GM23338 (cell line): ENCODE results near the gene DNAJC13. TPM values are rescaled to one million over a fixed set of nuclear protein-coding genes. Genes with fewer than 3 reads are reported as not detected.

Source experiments
- ATAC-seq: fragments of 200-7000 bp; cut with Tn5 transposase; 3 replicates; pipeline ENCODE4 v1.9.1; 2020
- DNase-seq: peaks from one replicate; pipeline ENCODE4 v3.0.0-alpha.2; 2015; ENCODE audit warnings: low spot score
- H2AFZ ChIP-seq: fragments of 200-600 bp; sonication (generic); 2 replicates; pipeline ENCODE4 v1.8.0; 2016; ENCODE audit warnings: antibody characterized with exemption, mild to moderate bottlenecking, moderate library complexity
- H3F3A ChIP-seq: fragments of 200-600 bp; sonication (generic); replicated peaks from 2 replicates; pipeline ENCODE4 v1.8.0; 2017; ENCODE audit warnings: antibody characterized with exemption, mixed run types, low read depth
- H3K27ac ChIP-seq: fragments of 200-600 bp; sonication (generic); 2 replicates; pipeline ENCODE4 v1.6.1; 2016; ENCODE audit warnings: low read depth
- H3K27me3 ChIP-seq: fragments of 200-600 bp; sonication (generic); 2 replicates; pipeline ENCODE4 v1.8.0; 2016; ENCODE audit warnings: mild to moderate bottlenecking, mixed run types, moderate library complexity; ENCODE audit not compliant: insufficient read depth
- H3K36me3 ChIP-seq: fragments of 200-600 bp; sonication (generic); 2 replicates; pipeline ENCODE4 v1.8.0; 2016; ENCODE audit warnings: mild to moderate bottlenecking; ENCODE audit not compliant: insufficient read depth
- H3K4me1 ChIP-seq: fragments of 200-600 bp; sonication (generic); 2 replicates; pipeline ENCODE4 v1.8.0; 2016; ENCODE audit warnings: mild to moderate bottlenecking, moderate library complexity; ENCODE audit not compliant: insufficient read depth
- H3K4me2 ChIP-seq: fragments of 200-600 bp; sonication (generic); 2 replicates; pipeline ENCODE4 v1.7.1; 2017; ENCODE audit warnings: mixed run types
- H3K4me3 ChIP-seq: fragments of 200-600 bp; sonication (generic); 2 replicates; pipeline ENCODE4 v1.6.1; 2016; ENCODE audit warnings: mixed run types
- H3K79me2 ChIP-seq: fragments of 200-600 bp; sonication (generic); replicated peaks from 2 replicates; pipeline ENCODE4 v1.8.0; 2017; ENCODE audit warnings: mild to moderate bottlenecking; ENCODE audit not compliant: insufficient read depth
- H3K9me2 ChIP-seq: fragments of 200-600 bp; sonication (generic); 2 replicates; pipeline ENCODE4 v1.8.0; 2017; ENCODE audit not compliant: insufficient read depth
- H4K20me1 ChIP-seq: fragments of 200-600 bp; sonication (generic); replicated peaks from 2 replicates; pipeline ENCODE4 v1.8.0; 2017; ENCODE audit warnings: mild to moderate bottlenecking; ENCODE audit not compliant: insufficient read depth
- H3K27ac Mint-ChIP-seq: 2 replicates; pipeline ENCODE4 v1.8.0; 2020; ENCODE audit warnings: inconsistent platforms, mild to moderate bottlenecking, moderate library complexity, mixed read lengths
- H3K27me3 Mint-ChIP-seq: 3 replicates; pipeline ENCODE4 v1.8.0; 2022; ENCODE audit warnings: low read depth, mild to moderate bottlenecking, moderate library complexity, mixed read lengths, inconsistent platforms; ENCODE audit not compliant: insufficient read depth, poor library complexity
- H3K36me3 Mint-ChIP-seq: 3 replicates; pipeline ENCODE4 v1.8.0; 2021; ENCODE audit warnings: low read depth, mild to moderate bottlenecking, inconsistent platforms, moderate library complexity, mixed read lengths
- H3K4me1 Mint-ChIP-seq: 3 replicates; pipeline ENCODE4 v1.8.0; 2020; ENCODE audit warnings: mild to moderate bottlenecking, inconsistent platforms, mixed read lengths
- H3K4me3 Mint-ChIP-seq: 3 replicates; pipeline ENCODE4 v1.8.0; 2021; ENCODE audit warnings: moderate library complexity, mild to moderate bottlenecking, inconsistent platforms, mixed read lengths
- H3K9me3 Mint-ChIP-seq: 3 replicates; pipeline ENCODE4 v1.8.0; 2020; ENCODE audit warnings: moderate library complexity, mild to moderate bottlenecking, inconsistent platforms, mixed read lengths
- CREB1 ChIP-seq: fragments of 250-450 bp; sonication (Bioruptor Pico); IDR thresholded peaks from 2 replicates; pipeline ENCODE4 v1.5.0; 2020; ENCODE audit warnings: low read depth, mild to moderate bottlenecking, moderate library complexity
- EZH2 ChIP-seq: fragments of 200-600 bp; sonication (generic); IDR thresholded peaks from one replicate; pipeline ENCODE4 v1.8.0; 2017; ENCODE audit warnings: antibody characterized with exemption, mild to moderate bottlenecking, low read depth; ENCODE audit not compliant: unreplicated experiment
- EZH2phosphoT487 ChIP-seq: fragments of 200-600 bp; sonication (generic); IDR thresholded peaks from one replicate; pipeline ENCODE4 v1.8.1; 2018; ENCODE audit warnings: antibody characterized with exemption; ENCODE audit not compliant: unreplicated experiment
- POLR2AphosphoS5 ChIP-seq: IDR thresholded peaks from 2 replicates; pipeline ENCODE4 v1.6.1; 2016; ENCODE audit warnings: antibody characterized with exemption, low read depth
- STAT1 ChIP-seq: IDR thresholded peaks from one replicate; pipeline ENCODE4 v1.6.1; 2016; ENCODE audit warnings: antibody characterized with exemption; ENCODE audit not compliant: unreplicated experiment
- ZNF114 ChIP-seq: fragments of 250-450 bp; sonication (Bioruptor Pico); IDR thresholded peaks from 2 replicates; pipeline ENCODE4 v1.5.0; 2020; ENCODE audit warnings: mild to moderate bottlenecking, moderate library complexity
- ZNF331 ChIP-seq: fragments of 250-450 bp; sonication (Bioruptor Pico); IDR thresholded peaks from 2 replicates; pipeline ENCODE4 v1.5.0; 2020; ENCODE audit warnings: low read depth, mild to moderate bottlenecking, moderate library complexity
- polyA plus RNA-seq: library from polyadenylated mRNA; unstranded; fragments of >200 nt; fragmentation: Nextera tagmentation; extraction: Ambion mirVana; gene quantifications from 2 replicates; pipeline ENCODE4 v1.2.1, GENCODE V29; 2016
- total RNA-seq: library from RNA; depleted of rRNA; stranded (reverse); fragments of >200 nt; shearing (Covaris generic); gene quantifications from 2 replicates; pipeline ENCODE4 v1.2.3, GENCODE V29; 2014
- TF ChIP-seq, protein P1 (sequence below): IDR thresholded peaks from 2 replicates; pipeline ENCODE4 v1.6.1; 2016; ENCODE audit warnings: antibody characterized with exemption
- TF ChIP-seq, protein P2 (sequence below): fragments of 250-450 bp; sonication (Bioruptor Pico); IDR thresholded peaks from 2 replicates; pipeline ENCODE4 v1.5.0; 2020; ENCODE audit warnings: mild to moderate bottlenecking, moderate library complexity
- TF ChIP-seq, protein P3 (sequence below): IDR thresholded peaks from one replicate; pipeline ENCODE4 v1.6.1; 2018; ENCODE audit warnings: antibody characterized with exemption; ENCODE audit not compliant: unreplicated experiment
- TF ChIP-seq, protein P4 (sequence below), 2 experiments: fragments of 200-600 bp in 1 of 2; sonication (generic) in 1 of 2; conservative IDR thresholded peaks; 2 replicates each; pipeline versions ENCODE4 v1.5.1 to v1.6.1; 2016 to 2017; ENCODE audit warnings: antibody characterized with exemption in 2 of 2, low read depth in 2 of 2, mild to moderate bottlenecking in 2 of 2, moderate library complexity in 1 of 2

DNAJC13 gene
- total and polyA plus RNA-seq, 2 experiments from 2014 or later, result 8.3 to 33.6 TPM

DNA sequence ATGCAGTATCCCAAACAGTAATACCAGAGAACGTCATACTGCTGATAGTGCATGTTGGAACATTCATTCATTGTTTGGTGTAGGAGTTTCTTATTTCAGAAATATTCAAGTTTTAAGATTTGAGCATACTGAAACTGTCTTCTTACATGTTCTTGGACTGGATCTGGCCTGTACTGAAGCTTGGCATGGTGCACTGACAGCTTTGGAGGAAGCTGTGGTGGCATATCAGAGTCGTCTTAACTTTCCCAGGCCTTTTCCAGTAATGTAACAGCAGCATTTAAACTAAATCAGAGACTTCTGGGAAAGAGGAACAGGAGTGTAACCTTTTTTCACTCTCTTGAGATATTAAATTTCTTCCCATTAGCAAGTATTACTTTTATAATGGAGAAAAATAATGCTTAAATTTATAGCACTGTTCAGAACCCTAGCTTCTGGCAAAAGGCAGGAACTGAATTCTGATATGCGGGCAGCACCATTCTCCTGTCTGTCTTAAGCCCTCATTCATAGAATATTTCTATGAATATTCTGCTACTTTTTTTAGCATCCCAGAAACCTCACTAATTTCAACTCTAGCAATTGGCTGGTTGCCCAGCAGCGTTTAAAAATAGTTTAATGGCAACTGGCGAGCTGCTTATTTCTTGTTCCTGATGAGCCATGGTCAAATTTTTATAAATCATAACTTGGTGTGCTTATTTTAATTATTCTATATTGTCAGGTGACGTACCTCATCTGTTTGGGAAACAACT is 31.1 kb downstream of the DNAJC13 start:
- Mint-ChIP-seq H3K27ac (no peak overlapping the region), H3K4me3 (no peak overlapping the region)
- no peak for DNase-seq

More for the DNA sequence above, 31.1 kb downstream of the DNAJC13 start:
- no peaks in the 10 kb centered on the region for H3K27me3 ChIP-seq
- peaks cover 12% of the 10 kb centered on the region for H3K79me2 ChIP-seq
- no peaks in the 10 kb centered on the region for H3K9me2 ChIP-seq
- H4K20me1 ChIP-seq, result no peaks in the 10 kb centered on the region
- Mint-ChIP-seq H3K36me3 (peaks cover 5% of the 10 kb centered on the region; the same call in 2 of the 3 replicates), H3K27me3 (no peaks in the 10 kb centered on the region), H3K4me1 (no peaks in the 10 kb centered on the region), H3K9me3 (no peaks in the 10 kb centered on the region)
- H3K27ac ChIP-seq, result no peak overlapping the region; the same call in 1 of the 2 replicates
- no peaks in the 10 kb centered on the region for H3F3A ChIP-seq
- H3K4me2 ChIP-seq, result no peak overlapping the region
- no peak overlapping the region for H3K4me3 ChIP-seq
- ATAC-seq, result no peak
- TF ChIP-seq EZH2 (no peak), STAT1 (no peak), ZNF331 (CRISPR knock-in tag) (no peak), EZH2phosphoT487 (no peak), CREB1 (no peak), POLR2AphosphoS5 (no peak), ZNF114 (CRISPR knock-in tag) (no peak)
- TF ChIP-seq, protein P1, sequence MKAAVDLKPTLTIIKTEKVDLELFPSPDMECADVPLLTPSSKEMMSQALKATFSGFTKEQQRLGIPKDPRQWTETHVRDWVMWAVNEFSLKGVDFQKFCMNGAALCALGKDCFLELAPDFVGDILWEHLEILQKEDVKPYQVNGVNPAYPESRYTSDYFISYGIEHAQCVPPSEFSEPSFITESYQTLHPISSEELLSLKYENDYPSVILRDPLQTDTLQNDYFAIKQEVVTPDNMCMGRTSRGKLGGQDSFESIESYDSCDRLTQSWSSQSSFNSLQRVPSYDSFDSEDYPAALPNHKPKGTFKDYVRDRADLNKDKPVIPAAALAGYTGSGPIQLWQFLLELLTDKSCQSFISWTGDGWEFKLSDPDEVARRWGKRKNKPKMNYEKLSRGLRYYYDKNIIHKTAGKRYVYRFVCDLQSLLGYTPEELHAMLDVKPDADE, result no peak
- TF ChIP-seq, protein P2, sequence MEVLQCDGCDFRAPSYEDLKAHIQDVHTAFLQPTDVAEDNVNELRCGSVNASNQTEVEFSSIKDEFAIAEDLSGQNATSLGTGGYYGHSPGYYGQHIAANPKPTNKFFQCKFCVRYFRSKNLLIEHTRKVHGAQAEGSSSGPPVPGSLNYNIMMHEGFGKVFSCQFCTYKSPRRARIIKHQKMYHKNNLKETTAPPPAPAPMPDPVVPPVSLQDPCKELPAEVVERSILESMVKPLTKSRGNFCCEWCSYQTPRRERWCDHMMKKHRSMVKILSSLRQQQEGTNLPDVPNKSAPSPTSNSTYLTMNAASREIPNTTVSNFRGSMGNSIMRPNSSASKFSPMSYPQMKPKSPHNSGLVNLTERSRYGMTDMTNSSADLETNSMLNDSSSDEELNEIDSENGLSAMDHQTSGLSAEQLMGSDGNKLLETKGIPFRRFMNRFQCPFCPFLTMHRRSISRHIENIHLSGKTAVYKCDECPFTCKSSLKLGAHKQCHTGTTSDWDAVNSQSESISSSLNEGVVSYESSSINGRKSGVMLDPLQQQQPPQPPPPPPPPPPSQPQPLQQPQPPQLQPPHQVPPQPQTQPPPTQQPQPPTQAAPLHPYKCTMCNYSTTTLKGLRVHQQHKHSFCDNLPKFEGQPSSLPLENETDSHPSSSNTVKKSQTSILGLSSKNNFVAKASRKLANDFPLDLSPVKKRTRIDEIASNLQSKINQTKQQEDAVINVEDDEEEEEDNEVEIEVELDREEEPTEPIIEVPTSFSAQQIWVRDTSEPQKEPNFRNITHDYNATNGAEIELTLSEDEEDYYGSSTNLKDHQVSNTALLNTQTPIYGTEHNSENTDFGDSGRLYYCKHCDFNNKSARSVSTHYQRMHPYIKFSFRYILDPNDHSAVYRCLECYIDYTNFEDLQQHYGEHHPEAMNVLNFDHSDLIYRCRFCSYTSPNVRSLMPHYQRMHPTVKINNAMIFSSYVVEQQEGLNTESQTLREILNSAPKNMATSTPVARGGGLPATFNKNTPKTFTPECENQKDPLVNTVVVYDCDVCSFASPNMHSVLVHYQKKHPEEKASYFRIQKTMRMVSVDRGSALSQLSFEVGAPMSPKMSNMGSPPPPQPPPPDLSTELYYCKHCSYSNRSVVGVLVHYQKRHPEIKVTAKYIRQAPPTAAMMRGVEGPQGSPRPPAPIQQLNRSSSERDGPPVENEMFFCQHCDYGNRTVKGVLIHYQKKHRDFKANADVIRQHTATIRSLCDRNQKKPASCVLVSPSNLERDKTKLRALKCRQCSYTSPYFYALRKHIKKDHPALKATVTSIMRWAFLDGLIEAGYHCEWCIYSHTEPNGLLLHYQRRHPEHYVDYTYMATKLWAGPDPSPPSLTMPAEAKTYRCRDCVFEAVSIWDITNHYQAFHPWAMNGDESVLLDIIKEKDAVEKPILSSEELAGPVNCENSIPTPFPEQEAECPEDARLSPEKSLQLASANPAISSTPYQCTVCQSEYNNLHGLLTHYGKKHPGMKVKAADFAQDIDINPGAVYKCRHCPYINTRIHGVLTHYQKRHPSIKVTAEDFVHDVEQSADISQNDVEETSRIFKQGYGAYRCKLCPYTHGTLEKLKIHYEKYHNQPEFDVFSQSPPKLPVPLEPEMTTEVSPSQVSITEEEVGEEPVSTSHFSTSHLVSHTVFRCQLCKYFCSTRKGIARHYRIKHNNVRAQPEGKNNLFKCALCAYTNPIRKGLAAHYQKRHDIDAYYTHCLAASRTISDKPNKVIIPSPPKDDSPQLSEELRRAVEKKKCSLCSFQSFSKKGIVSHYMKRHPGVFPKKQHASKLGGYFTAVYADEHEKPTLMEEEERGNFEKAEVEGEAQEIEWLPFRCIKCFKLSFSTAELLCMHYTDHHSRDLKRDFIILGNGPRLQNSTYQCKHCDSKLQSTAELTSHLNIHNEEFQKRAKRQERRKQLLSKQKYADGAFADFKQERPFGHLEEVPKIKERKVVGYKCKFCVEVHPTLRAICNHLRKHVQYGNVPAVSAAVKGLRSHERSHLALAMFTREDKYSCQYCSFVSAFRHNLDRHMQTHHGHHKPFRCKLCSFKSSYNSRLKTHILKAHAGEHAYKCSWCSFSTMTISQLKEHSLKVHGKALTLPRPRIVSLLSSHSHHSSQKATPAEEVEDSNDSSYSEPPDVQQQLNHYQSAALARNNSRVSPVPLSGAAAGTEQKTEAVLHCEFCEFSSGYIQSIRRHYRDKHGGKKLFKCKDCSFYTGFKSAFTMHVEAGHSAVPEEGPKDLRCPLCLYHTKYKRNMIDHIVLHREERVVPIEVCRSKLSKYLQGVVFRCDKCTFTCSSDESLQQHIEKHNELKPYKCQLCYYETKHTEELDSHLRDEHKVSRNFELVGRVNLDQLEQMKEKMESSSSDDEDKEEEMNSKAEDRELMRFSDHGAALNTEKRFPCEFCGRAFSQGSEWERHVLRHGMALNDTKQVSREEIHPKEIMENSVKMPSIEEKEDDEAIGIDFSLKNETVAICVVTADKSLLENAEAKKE (CRISPR knock-in tag), result no peak
- TF ChIP-seq, protein P3, sequence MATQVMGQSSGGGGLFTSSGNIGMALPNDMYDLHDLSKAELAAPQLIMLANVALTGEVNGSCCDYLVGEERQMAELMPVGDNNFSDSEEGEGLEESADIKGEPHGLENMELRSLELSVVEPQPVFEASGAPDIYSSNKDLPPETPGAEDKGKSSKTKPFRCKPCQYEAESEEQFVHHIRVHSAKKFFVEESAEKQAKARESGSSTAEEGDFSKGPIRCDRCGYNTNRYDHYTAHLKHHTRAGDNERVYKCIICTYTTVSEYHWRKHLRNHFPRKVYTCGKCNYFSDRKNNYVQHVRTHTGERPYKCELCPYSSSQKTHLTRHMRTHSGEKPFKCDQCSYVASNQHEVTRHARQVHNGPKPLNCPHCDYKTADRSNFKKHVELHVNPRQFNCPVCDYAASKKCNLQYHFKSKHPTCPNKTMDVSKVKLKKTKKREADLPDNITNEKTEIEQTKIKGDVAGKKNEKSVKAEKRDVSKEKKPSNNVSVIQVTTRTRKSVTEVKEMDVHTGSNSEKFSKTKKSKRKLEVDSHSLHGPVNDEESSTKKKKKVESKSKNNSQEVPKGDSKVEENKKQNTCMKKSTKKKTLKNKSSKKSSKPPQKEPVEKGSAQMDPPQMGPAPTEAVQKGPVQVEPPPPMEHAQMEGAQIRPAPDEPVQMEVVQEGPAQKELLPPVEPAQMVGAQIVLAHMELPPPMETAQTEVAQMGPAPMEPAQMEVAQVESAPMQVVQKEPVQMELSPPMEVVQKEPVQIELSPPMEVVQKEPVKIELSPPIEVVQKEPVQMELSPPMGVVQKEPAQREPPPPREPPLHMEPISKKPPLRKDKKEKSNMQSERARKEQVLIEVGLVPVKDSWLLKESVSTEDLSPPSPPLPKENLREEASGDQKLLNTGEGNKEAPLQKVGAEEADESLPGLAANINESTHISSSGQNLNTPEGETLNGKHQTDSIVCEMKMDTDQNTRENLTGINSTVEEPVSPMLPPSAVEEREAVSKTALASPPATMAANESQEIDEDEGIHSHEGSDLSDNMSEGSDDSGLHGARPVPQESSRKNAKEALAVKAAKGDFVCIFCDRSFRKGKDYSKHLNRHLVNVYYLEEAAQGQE, result no peak
- TF ChIP-seq, protein P4, sequence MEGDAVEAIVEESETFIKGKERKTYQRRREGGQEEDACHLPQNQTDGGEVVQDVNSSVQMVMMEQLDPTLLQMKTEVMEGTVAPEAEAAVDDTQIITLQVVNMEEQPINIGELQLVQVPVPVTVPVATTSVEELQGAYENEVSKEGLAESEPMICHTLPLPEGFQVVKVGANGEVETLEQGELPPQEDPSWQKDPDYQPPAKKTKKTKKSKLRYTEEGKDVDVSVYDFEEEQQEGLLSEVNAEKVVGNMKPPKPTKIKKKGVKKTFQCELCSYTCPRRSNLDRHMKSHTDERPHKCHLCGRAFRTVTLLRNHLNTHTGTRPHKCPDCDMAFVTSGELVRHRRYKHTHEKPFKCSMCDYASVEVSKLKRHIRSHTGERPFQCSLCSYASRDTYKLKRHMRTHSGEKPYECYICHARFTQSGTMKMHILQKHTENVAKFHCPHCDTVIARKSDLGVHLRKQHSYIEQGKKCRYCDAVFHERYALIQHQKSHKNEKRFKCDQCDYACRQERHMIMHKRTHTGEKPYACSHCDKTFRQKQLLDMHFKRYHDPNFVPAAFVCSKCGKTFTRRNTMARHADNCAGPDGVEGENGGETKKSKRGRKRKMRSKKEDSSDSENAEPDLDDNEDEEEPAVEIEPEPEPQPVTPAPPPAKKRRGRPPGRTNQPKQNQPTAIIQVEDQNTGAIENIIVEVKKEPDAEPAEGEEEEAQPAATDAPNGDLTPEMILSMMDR (conservative IDR thresholded peaks at IDR 0.05; ENCODE audit: low read depth in 2 of 2), result no peak
- no peak overlapping the region for H2AFZ ChIP-seq
- H3K4me1 ChIP-seq, result peaks cover 3% of the 10 kb centered on the region
- H3K36me3 ChIP-seq, result peaks cover 4% of the 10 kb centered on the region; the same call in 1 of the 2 replicates
